Loucy (cell line): ENCODE measurements around the gene NUMBL.

Source experiments
- H2AFZ ChIP-seq: fragments of 200-600 bp; sonication (generic); 2 replicates; pipeline ENCODE4 v1.6.0; 2016; ENCODE audit warnings: antibody characterized with exemption, mild to moderate bottlenecking, low read length, moderate library complexity
- H3F3A ChIP-seq: fragments of 200-600 bp; 2 replicates; pipeline ENCODE4 v1.6.0; 2016; ENCODE audit warnings: antibody characterized with exemption, low read depth, mild to moderate bottlenecking
- H3K27me3 ChIP-seq: fragments of 200-600 bp; sonication (generic); 2 replicates; pipeline ENCODE4 v1.6.1; 2014; ENCODE audit warnings: low read length, mild to moderate bottlenecking; ENCODE audit not compliant: insufficient read depth, poor library complexity, severe bottlenecking
- H3K36me3 ChIP-seq: fragments of 200-600 bp; sonication (generic); 2 replicates; pipeline ENCODE4 v1.6.1; 2016; ENCODE audit warnings: low read length; ENCODE audit not compliant: insufficient read depth
- H3K4me1 ChIP-seq: fragments of 200-600 bp; sonication (generic); 2 replicates; pipeline ENCODE4 v1.5.1; 2014; ENCODE audit warnings: low read length, mild to moderate bottlenecking; ENCODE audit not compliant: insufficient read depth, poor library complexity, severe bottlenecking
- H3K4me2 ChIP-seq: fragments of 200-600 bp; sonication (generic); 2 replicates; pipeline ENCODE4 v1.6.0; 2014; ENCODE audit warnings: antibody characterized with exemption, low read length, low read depth, mild to moderate bottlenecking; ENCODE audit not compliant: poor library complexity, severe bottlenecking
- H3K4me3 ChIP-seq: fragments of 200-600 bp; sonication (generic); 2 replicates; pipeline ENCODE4 v1.5.1; 2014; ENCODE audit warnings: low read length, mild to moderate bottlenecking, mixed read lengths; ENCODE audit not compliant: poor library complexity, severe bottlenecking
- H3K79me2 ChIP-seq: fragments of 200-600 bp; sonication (generic); 2 replicates; pipeline ENCODE4 v1.6.1; 2014; ENCODE audit warnings: low read length; ENCODE audit not compliant: insufficient read depth
- H3K9ac ChIP-seq: fragments of 200-600 bp; sonication (generic); 2 replicates; pipeline ENCODE4 v1.6.0; 2014; ENCODE audit warnings: mild to moderate bottlenecking, low read depth, low read length, moderate library complexity; ENCODE audit not compliant: poor library complexity, severe bottlenecking
- H3K9me2 ChIP-seq: fragments of 200-600 bp; sonication (generic); replicated peaks from 2 replicates; pipeline ENCODE4 v1.6.1; 2016; ENCODE audit warnings: low read depth, low read length, mixed read lengths
- H3K9me3 ChIP-seq: fragments of 200-600 bp; sonication (generic); 2 replicates; pipeline ENCODE4 v1.6.1; 2014; ENCODE audit warnings: mild to moderate bottlenecking, antibody characterized with exemption, low read length, low read depth; ENCODE audit not compliant: insufficient read depth
- H4K20me1 ChIP-seq: fragments of 200-600 bp; sonication (generic); 2 replicates; pipeline ENCODE4 v1.6.0; 2014; ENCODE audit warnings: antibody characterized with exemption, low read length, mild to moderate bottlenecking; ENCODE audit not compliant: insufficient read depth, poor library complexity, severe bottlenecking
- CTCF ChIP-seq: fragments of 200-600 bp; sonication (generic); conservative IDR thresholded peaks from 2 replicates; pipeline ENCODE4 v1.5.1; 2014; ENCODE audit warnings: mild to moderate bottlenecking, antibody characterized with exemption, low read length
- EZH2phosphoT487 ChIP-seq: fragments of 200-600 bp; IDR thresholded peaks from 2 replicates; pipeline ENCODE4 v1.6.1; 2018; ENCODE audit warnings: antibody characterized with exemption, mild to moderate bottlenecking, moderate library complexity, borderline replicate concordance

NUMBL gene

GRCh38 chr19:40666803-40667438 lies 23.5 kb downstream of the NUMBL start:
- Histone ChIP-seq H3K4me2 (no peak overlapping the region), H3K79me2 (no peaks in the 10 kb centered on the region), H3K9me2 (no peaks in the 10 kb centered on the region), H4K20me1 (no peaks in the 10 kb centered on the region), H3K9me3 (no peaks in the 10 kb centered on the region), H3K4me1 (peaks cover 9% of the 10 kb centered on the region), H2AFZ (no peak overlapping the region), H3F3A (no peaks in the 10 kb centered on the region), H3K27me3 (no peaks in the 10 kb centered on the region), H3K36me3 (no peaks in the 10 kb centered on the region; the same call in 1 of the 2 replicates), H3K4me3 (no peak overlapping the region), H3K9ac (no peak overlapping the region)
- no peak for TF ChIP-seq EZH2phosphoT487
- TF ChIP-seq CTCF = no peak

- Histone ChIP-seq H2AFZ (peak overlapping the region; percentile 100), H3F3A (no peaks in the 10 kb centered on the region), H3K36me3 (no peaks in the 10 kb centered on the region; the same call in 1 of the 2 replicates), H3K27me3 (no peaks in the 10 kb centered on the region), H3K4me3 (peak overlapping the region; percentile 94), H3K9me3 (no peaks in the 10 kb centered on the region), H3K9ac (peak overlapping the region; percentile 72), H3K79me2 (no peaks in the 10 kb centered on the region), H3K4me2 (peak overlapping the region; percentile 94), H4K20me1 (no peaks in the 10 kb centered on the region), H3K9me2 (no peaks in the 10 kb centered on the region), H3K4me1 (peaks cover 9% of the 10 kb centered on the region)
- TF ChIP-seq CTCF (no peak), EZH2phosphoT487 (no peak)
These were observed 26.5 kb downstream of the NUMBL start for GRCh38 chr19:40663695-40664692.

- Histone ChIP-seq H3K27me3 (no peaks in the 10 kb centered on the region), H3K79me2 (no peaks in the 10 kb centered on the region), H3K9me2 (no peaks in the 10 kb centered on the region), H3K4me1 (peaks cover 9% of the 10 kb centered on the region), H3K36me3 (no peaks in the 10 kb centered on the region), H3K9ac (peak overlapping the region; percentile 72), H3K4me3 (peak overlapping the region; percentile 94), H3K9me3 (no peaks in the 10 kb centered on the region), H3F3A (no peaks in the 10 kb centered on the region), H4K20me1 (no peaks in the 10 kb centered on the region), H2AFZ (peak overlapping the region; percentile 100), H3K4me2 (peak overlapping the region; percentile 94)
- TF ChIP-seq CTCF (peak; percentile 79), EZH2phosphoT487 (no peak)
These were observed 27.3 kb downstream of the NUMBL start for GRCh38 chr19:40662925-40663694.
